ENCODE data around the gene RPS6KA5.
"Not testable (repeated sequence)": the region's sequence is repeated elsewhere in the genome, so short reads cannot be mapped to it uniquely, and the experiment has no call there.

Gene RPS6KA5

GRCh38 chr14:90856115-90856514, 204.3 kb downstream of the RPS6KA5 start:
- FAIRE-seq: not testable (repeated sequence)

DNA sequence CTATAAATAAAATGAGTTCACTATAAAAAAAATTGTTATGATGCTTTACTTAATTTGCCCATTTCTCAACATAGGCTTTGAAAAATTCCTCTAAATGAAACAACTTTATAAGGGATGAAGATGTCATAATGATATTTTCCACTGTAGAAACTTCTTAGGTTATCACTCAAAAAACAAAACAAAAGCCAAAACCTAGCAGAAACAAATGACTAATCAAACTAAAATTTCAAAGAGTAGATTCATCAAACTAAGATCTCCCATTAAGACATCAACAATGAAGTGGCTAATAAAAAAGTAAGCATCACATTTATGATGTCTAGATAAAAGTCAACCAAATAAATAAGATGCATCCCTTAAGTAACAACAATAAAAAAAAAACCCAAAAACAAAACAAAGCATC, 207.3 kb downstream of the RPS6KA5 start:
- peak; percentile 44 for FAIRE-seq

DNA sequence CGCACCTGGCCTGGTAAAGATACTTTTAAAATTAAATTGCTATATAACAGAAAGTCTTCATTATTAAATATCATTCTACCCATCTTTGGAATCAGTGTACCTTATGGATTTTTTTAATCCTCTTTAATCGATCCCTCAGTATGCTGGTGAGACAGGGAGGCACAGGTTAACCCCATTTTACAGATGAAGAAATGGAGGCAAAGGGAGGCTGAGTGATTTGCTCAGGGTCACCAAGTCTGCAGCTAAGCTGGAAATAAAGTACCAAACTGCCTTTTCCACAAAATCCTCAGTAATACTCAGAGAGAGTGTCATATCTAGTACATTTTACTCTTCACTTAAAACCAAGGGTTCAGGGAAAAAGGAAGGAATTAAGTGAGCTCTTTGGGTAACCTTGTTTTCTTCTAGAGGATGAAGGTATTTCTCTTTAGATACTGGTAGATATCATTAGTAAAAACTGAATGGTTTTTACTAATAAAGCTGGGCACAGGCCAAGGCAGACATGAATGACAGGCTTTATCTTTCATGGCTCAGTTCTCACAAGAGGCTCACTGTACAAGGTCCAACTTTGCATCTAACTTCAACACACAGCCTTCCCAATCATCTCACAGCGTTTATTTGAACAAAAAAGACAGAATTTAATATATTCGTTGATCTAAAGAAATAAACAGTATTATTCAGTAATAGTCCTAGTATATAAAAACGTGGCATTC, 209.0 kb downstream of the RPS6KA5 start:
- FAIRE-seq: no peak

- FAIRE-seq: no peak
Measured at GRCh38 chr14:90850487-90850886, 210.0 kb downstream of the RPS6KA5 start.

DNA sequence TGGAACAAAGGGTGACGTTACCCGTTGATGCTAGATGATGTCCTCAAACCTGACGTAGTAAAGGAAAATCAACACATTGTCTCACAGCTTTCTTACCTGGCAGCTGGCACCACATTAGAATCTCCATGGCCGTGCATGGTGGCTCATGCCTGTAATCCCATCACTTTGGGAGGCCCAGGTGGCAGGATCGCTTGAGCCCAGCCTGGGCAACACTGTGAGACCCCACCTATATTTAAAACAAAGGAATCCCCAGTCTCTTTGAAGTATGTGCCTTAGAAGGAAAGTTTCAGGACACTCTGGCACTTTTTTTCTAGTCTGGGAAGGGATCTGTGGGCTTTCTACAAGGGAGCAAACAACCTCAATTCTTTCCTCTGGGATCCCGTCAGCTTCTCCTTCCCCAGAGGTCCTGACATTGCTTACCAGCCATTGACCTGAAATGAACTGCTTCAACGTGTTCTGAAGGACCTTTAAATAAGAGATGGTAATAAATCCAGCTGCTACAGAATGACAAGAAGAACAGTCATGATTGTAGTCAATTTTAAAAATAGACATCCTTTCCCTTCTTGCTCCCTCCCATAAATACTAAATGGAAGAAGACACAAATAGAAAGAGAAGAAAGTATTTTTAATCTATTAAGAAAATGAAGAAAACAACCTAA, 210.5 kb downstream of the RPS6KA5 start:
- FAIRE-seq: no peak

DNA sequence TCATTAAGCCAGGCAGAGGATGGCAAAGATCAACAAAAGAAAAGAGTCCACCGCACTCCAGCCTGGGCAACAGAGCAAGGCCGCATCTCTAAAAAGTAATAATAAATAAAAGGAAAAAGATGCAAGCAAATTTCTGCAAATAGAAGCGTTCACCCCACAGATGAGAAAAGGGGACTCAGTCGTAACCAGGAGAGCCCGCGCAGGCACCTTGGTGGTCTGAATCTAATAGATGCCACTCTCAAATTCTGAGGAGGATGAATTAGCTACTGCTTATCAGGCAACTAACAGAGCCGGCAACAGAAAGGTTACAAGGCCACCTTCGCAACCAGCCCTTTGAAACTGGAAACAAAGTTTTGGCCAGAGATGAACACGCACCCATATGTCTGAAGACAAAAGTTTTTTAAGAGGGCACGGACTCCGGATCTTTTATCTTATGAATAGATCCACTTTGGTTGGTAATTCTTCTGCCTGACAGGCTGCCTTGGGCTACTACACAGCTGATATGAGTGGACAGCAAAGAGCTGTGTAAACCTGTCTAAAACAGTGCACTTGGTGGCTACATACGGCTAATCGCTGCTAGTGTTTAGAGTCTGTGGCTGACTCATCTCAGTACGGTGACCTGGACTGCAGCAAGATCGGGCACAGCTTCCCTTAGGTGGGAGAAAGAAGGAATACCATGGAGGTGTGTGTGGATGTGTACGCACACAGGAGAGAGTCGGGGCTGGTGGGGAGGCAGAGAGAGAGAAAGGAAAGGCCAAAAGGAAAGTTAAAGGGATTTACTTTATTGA, 211.3 kb downstream of the RPS6KA5 start:
- no peak for FAIRE-seq

DNA sequence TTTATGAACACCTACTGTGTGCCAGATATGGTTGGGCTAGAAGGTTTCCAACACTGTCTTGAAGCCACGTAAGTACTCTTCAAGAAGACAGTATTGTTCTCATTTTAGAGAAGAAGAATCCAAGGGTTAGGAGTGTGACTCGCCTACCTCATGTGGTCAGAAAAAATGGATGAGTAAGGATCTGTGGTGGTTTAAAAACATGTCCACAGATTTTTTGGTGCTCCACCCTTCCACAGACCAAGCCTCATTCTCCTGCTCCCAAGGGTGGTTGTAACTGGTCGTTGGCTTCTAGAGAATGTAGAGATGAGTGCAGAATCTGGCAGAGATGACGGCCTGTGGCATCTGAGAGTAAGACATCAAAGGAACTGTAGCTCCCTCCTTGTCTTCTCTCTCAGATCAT, 213.9 kb downstream of the RPS6KA5 start:
- FAIRE-seq: no peak

DNA sequence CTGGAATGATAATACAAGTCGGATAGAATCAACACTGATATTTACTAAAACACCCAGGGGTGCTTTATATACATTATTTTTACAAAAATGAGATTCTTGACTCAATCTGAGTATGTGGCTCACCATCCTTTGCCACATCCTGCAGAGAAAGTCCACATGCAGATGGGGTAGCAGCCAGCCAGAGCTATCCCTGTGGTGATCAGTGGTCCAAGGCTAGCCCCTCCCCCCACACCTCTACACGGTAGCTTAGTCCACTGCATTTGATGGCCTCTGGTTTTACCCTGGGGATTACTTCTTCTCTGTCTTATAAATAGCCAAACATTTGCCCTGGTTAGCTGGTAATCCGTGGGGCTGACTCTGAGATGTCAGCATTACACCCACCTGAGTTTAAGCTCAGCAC, 216.1 kb downstream of the RPS6KA5 start:
- FAIRE-seq: no peak

- no peak for FAIRE-seq
Measured at GRCh38 chr14:90842726-90843125, 217.7 kb downstream of the RPS6KA5 start.

DNA sequence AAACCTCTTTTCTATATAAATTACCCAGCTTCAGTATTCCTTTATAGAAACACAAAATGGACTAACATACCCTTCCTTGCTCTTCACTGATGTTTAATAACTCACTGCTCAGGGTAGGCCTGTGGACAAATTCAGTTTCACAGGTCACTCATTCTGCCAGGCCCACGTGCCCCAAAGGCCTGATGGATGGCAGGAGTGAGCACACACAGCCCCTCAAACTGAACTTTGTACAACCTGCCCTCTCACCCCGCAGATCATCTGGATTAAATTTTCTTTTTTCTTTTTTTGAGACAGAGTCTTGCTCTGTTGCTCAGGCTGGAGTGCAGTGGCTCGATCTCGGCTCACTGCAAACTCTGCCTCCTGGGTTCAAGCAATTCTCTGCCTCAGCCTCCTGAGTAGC, 219.8 kb downstream of the RPS6KA5 start:
- FAIRE-seq: not testable (repeated sequence)

DNA sequence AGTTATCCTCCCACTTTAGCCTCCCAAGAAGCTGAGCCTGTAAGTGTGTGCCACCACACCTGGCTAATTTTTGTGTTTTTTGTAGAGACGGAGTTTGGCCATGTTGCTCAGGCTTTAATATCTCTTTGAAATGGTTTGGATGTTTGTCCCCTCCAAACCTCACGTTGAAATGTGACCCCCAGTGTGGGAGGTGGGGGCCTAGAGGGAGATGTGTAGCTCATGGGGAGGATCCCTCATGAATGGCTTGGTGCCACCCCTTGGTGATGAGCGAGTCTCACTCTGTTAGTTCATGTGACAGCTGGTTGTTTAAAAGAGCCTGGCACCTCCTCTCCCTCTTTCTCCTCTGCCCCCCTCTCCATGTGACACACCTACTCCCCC, 220.6 kb downstream of the RPS6KA5 start:
- no peak for FAIRE-seq

DNA sequence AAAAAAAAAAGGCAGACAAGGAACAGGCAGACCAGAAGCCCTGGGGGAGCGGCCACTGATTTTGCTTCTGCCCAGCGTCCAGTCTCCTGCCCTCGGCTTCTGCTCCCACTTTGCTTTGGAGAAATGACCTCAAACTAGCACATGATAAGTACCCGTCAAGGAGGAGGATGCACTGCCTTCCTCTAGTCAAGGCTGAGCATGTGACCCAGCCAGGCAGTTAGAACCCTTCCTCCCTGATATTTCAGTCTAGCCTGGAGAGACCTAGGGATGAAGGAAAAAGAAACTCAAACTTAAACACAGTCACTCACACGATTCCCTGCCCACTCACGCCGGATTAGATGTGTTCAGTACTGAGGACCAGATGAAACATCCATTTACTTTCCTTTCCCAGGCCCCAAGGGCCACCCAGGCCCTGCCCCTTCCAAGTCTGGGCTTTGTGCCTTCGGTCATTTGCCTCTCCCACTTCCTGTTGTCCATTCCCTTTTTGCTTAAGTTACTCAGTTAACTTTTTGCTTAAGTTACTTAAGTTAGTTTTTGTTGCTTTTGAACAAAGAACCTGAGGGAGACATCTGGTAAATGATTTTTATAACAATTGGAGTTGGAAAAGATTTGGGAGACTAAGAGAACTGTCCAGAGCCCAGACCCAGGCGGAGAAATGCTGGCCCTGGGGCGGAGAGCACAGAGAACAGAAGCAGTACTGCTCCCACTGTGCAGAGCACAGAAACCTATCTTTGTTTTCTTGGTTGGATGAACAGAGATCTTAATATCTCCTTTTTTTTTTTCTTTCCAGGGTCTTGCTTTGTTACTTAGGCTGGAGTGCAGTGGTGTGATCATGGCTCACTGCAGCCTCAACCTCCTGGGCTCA, 221.2 kb downstream of the RPS6KA5 start:
- FAIRE-seq: no peak

DNA sequence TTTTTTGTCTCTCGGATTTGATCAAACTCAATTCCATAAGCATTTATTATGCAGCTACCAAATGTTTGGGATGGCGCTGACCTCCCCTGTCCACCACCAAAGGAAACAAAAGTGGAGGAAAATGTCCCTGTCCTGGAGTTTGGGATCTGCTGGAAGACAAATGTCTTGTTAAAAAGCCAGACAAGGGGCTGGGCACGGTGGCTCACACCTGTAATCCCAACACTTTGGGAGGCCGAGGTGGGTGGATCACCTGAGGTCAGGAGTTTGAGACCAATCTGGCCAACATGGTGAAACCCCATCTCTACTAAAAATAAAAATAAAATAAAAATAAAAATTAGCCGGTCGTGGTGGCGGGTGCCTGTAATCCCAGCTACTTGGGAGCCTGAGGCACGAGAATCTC, 221.9 kb downstream of the RPS6KA5 start:
- FAIRE-seq: not testable (repeated sequence)

DNA sequence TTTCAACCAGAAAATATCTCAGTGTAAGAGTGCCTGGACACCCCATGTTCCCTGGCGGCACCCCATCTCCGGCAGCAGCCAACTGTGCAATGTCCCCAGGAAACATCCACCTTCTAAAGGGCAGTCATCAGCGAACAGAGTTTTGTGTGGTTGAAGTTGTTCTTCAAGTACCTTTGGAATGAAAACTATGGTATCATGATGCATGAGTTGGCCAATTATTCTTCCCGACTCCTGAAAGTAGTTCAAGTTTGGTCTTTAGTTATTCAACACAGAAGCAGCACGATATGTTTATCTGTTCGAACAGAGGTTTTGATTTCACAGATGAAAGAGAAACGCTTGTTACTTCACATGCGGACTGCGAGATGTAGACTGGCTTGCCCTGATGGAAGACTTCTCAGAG, 223.1 kb downstream of the RPS6KA5 start:
- no peak for FAIRE-seq

DNA sequence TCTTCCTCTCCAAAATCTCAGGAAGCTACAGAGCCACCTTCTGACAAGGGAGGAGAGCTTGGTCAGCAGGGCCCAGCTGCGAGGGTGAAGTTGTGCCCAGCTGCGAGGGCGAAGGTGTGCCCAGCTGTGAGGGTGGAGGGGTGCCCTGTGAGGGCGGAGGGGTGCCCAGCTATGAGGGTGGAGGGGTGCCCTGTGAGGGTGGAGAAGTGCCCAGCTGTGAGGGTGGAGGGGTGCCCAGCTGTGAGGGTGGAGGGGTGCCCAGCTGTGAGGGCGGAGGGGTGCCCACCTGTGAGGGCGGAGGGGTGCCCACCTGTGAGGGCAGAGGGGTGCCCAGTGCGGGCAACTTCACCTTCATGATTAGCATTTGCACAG, 223.8 kb downstream of the RPS6KA5 start:
- no peak for FAIRE-seq

- FAIRE-seq: no peak
Measured at GRCh38 chr14:90831821-90832220, 228.6 kb downstream of the RPS6KA5 start.

DNA sequence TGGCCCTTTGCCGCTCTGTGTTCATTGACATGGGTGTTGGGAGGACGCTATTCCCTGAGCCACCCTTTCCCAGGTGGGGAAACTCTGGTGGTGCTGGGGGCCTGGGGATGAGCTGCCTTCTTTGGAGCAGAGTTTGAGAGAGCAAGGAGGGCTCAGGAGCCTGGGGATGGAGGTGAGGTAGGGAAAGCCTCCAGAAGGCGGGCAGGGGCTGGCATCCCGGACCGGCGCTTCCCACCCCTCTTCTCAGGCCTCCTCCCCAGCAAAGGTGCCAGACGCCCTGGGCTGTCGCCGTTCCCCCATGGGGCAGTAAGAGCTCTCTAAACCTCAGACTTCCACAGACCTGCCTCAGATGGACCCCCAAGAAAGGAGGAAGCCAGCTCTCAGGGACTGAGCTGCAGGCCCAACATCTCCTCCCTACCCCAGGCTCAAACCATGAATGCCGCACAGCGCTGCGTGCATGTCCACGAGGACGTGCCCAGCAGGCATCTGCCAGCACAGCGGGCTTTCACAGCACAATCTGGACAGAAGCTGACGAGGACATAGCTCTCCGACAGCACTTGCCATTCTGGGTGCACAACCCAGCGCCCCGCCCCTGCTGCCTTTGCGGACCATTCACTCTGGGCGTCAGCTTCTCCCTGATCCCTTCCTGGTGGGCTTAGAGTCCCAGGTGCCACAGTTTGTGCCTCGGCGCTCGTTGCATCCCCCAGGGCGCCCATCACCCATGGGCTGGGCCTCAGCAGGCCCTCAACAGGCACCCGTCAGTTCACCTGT, 229.3 kb downstream of the RPS6KA5 start:
- no peak for FAIRE-seq

GRCh38 chr14:90829677-90830076, 230.8 kb downstream of the RPS6KA5 start:
- FAIRE-seq: no peak

DNA sequence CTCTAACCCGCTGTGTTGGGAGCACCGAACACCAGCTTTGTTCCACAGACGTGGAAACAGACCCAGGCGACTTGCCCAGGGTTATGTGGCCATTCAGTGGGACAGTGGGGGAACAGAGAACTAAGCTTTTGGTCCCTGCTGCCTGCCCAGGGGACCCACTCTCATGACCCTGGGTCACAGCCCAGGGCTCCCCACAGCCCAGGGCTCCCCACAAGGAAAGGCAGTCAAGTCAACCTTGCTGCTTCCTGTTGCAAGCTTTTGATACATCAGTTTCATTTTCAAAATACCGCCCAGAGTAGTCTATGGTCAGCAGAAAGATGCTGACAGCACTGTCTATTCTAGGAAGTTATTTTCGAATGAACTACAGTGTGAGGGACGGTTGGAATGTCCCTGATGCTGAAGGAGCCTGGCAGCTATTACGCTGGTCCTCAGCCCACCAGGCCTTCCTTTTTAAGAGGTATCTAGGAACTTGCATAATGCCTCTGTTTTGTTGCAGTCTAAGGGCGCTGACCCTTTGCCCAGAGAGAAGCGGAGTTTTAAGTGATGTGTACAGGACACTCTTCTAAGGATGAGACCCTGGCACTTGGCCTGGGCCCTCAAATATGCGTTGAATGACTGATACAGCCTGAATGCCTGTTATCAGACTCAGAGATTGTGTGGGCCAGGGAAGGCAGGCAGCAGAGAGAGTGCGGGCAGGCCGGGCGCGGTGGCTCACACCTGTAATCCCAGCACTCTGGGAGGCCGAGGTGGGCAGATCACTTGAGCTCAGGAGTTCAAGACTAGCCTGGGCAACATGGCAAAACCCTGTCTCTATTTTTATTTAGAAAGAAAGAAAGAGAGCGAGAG, 231.6 kb downstream of the RPS6KA5 start:
- no peak for FAIRE-seq

DNA sequence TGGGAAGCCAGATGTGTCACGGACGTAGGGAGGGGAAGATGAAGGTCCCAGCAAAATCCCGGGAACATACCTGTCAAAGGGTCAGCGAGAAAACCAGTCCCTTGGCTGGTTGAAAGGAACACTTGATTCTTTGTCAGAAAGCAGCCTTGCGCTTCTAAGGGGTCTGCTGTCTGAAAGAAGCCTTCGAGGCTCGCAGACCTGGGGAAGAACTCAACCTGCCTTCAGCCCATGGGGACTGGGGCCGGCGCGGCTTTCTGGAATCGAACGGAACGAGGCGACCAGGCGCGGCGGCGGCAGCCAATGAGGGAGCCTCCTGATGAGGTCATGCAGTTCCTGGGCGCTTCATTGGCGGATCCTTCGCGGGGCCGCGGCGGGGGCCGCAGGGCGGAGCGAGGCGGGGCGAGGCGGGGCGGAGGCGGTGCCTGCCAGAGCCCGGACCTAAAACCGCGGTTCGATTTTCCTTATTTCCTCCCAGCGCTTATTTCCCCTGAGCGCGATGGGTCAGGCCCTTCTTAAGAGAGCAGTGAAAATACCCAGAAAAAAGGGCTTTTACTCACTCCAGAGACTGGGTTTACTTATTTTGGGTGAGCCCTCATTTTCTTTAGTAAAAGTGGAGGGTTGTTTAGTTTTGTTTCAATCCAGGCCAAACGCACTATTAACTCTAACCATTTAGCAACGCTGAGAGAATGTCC, 232.4 kb downstream of the RPS6KA5 start:
- FAIRE-seq: no peak

GRCh38 chr14:90823542-90823941, 236.9 kb downstream of the RPS6KA5 start:
- FAIRE-seq: not testable (repeated sequence)
